ENCODE results near the gene EMSY.

Gene EMSY

GRCh38 chr11:76557466-76557865 is 112.6 kb downstream of the EMSY start:
- DNase-seq (ENCODE audit: low read depth) = no peak
- no peak for TF ChIP-seq CTCF (conservative IDR thresholded peaks at IDR 0.05; ENCODE audit: low read length)
- H3K4me3 ChIP-seq (ENCODE audit: low read length) = no peak overlapping the region

GRCh38 chr11:76558473-76558872 is 113.7 kb downstream of the EMSY start:
- DNase-seq (ENCODE audit: low read depth) = no peak
- H3K4me3 ChIP-seq (ENCODE audit: low read length) = no peak overlapping the region
- TF ChIP-seq CTCF (conservative IDR thresholded peaks at IDR 0.05; ENCODE audit: low read length) = no peak

- DNase-seq (ENCODE audit: low read depth) = no peak
- no peak for TF ChIP-seq CTCF (conservative IDR thresholded peaks at IDR 0.05; ENCODE audit: low read length)
- no peak overlapping the region for H3K4me3 ChIP-seq (ENCODE audit: low read length)
Observed at GRCh38 chr11:76558891-76559290, 114.1 kb downstream of the EMSY start.

- DNase-seq (ENCODE audit: low read depth) = no peak
- no peak overlapping the region for H3K4me3 ChIP-seq (ENCODE audit: low read length)
- no peak for TF ChIP-seq CTCF (conservative IDR thresholded peaks at IDR 0.05; ENCODE audit: low read length)
Observed at GRCh38 chr11:76559346-76559745, 114.5 kb downstream of the EMSY start.

- H3K4me3 ChIP-seq (ENCODE audit: low read length) = no peak overlapping the region
- DNase-seq (ENCODE audit: low read depth) = no peak
- TF ChIP-seq CTCF (conservative IDR thresholded peaks at IDR 0.05; ENCODE audit: low read length) = no peak
Observed at GRCh38 chr11:76560219-76560618, 115.4 kb downstream of the EMSY start.

GRCh38 chr11:76561245-76561644 is 116.4 kb downstream of the EMSY start:
- DNase-seq (ENCODE audit: low read depth) = peak; percentile 65
- no peak overlapping the region for H3K4me3 ChIP-seq (ENCODE audit: low read length)
- TF ChIP-seq CTCF (conservative IDR thresholded peaks at IDR 0.05; ENCODE audit: low read length) = no peak

GRCh38 chr11:76562541-76562940 is 117.7 kb downstream of the EMSY start:
- H3K4me3 ChIP-seq (ENCODE audit: low read length) = no peak overlapping the region
- DNase-seq (ENCODE audit: low read depth) = no peak
- TF ChIP-seq CTCF (conservative IDR thresholded peaks at IDR 0.05; ENCODE audit: low read length) = no peak

All from AG10803 (cell line).